HK-2 (cell line): ENCODE data around the gene TMEM120B.
"Not testable (repeated sequence)": the region's sequence is repeated elsewhere in the genome, so short reads cannot be mapped to it uniquely, and the experiment has no call there.

Experiments used
- DNase-seq: peaks from one replicate; pipeline ENCODE4 v3.0.0-alpha.2; 2018; ENCODE audit not compliant: unreplicated experiment

The TMEM120B gene

GRCh38 chr12:121712461-121713256 is at the start of gene TMEM120B:
Gene TMEM120B, plus strand, starts transcription at chr12:121712752. Its CDS starts 144 bp downstream, at chr12:121712896.
- DNase-seq, result peak; percentile 84

GRCh38 chr12:121663610-121663929 is 49.0 kb upstream of the TMEM120B start:
- DNase-seq, result no peak

- DNase-seq, result not testable (repeated sequence)
Measured at GRCh38 chr12:121666829-121667228, 45.7 kb upstream of the TMEM120B start.

DNA sequence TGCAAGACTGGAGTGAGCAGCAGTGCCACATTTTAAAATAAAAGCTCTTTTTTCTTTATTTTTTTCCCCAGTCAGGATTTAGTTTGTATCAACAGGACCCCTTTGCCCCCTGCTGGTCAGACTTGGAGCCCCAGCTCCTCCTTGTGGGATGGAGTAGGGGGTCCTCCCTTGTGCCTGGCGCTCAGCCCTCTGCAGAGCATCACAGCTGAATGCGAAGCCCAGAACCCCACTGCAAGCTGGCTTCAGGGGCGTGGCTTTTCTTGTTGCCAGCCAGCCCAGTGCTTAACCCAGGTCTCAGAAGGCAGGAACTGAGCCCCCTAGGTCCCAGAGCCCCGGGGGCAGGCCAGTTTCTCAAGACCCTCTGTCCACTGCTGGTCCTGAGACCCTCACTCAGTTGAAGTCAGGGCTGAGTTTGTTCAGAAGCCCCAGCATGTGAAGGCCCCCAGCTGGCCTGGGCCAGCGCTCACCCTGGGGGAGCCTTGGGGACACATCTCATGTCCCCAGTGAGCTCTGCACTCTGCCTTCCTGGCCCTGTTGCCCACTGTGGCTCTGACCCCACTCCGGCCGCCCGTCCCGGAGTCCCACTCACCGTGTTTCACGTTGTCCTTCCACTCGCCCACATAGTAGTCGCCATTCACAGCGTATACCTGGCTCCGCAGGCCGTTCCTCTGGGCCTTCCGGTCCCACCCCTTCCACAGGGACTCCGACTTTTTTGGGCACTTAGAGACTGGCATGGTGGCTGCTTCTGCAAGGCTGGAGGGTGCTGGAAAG is 43.6 kb upstream of the TMEM120B start:
- peak; percentile 20 for DNase-seq

DNA sequence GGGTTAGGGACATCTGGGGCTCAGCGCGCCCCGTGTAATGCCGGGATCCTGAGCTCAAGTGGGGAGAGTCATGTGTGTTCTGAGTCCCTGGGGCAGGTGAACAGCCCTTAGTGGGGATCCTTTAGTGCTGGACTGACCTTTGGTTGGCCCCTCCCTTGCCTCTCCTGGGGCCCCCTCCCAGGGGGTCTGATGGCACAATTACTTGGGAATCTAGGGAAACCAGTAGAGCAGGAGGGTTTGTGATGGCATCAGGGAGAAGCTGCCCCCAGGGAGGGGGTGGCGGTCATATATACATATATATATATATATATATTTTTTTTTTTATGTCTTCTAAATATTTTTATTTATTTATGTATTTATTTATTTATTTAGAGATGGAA is 43.0 kb upstream of the TMEM120B start, which contains the start of gene MORN3:
MORN3 (minus strand) TSS at position 134 of the 380 bp plus-strand sequence. CDS start 171 bp downstream, outside the sequence.
- DNase-seq, result no peak

DNA sequence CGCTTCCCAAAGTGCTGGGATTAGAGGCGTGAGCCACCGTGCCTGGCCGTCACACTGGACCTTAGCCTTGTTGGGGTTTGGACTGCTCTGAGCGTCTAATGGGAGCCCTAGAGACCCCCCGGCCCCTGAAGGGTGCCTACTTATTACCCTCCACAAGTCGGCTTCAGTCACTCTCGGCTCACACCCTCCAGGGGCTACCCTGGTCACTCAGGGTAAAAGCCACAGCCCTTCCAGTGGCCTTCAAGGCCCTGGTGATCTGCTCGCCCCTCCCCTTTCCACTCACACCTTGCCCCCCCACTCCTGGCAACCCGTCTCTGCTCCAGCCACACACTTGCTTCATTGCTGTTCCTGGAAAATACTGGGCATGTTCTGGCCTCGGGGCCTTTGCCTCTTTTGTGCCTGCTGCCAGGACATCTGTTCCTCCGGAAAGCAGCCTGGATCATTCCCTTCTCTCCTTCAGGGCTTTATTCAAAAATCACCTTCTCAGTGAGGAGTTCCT is 39.5 kb upstream of the TMEM120B start:
- DNase-seq, result no peak

DNA sequence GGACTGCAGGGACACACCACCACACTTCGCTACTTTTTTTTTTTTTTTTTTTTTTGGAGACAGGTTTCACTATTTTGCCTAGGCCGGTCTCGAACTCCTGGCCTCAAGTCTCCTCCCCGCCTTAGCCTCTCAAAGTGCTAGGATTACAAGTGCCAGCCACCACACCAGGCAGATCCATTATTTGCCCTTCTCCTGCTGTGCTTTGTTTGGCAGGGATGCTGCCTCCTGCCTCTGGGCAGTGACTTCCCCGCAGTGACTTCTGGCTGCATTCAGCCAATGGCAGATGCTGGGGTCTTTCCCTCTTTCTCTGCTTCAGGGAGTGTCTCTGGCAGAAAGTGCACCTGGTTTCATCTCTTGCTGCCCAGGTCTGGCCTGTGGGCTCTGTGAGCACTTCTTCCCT is 36.4 kb upstream of the TMEM120B start:
- DNase-seq, result no peak

GRCh38 chr12:121678305-121678704 is 34.2 kb upstream of the TMEM120B start:
- DNase-seq, result no peak

DNA sequence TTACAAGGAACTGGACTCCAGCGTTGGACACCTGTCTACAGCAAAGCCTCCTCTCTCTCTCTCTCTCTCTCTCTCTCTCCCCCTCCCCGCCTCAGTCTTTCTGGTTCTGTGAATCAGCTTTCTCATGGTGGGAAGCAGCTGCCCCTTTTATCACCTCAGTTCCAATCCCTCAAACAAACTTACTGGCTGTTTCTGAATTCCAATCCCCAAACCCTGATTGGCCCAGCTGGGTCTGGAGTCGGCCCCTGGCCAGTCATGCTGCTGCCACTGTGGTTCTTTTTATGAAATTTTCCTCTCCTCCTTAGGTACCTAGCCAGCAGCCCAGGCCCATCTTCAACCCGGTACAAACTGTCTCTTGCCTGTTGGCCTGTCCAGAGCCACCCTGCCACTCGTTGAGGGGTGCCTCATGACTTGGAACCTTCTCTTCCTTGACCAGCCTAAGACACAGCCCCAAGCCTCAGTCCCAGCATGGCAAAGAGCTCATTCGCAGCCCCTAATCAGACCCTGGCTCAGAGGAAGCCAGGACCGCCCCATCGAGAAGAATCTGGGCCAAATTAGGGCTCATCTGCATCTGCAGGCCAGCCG is 33.7 kb upstream of the TMEM120B start:
- DNase-seq, result no peak

- DNase-seq, result not testable (repeated sequence)
Measured at GRCh38 chr12:121679661-121680197, 32.8 kb upstream of the TMEM120B start.

- no peak for DNase-seq
Measured at GRCh38 chr12:121688966-121689365, 23.6 kb upstream of the TMEM120B start.

GRCh38 chr12:121689430-121689829 is 23.1 kb upstream of the TMEM120B start:
- DNase-seq, result no peak

DNA sequence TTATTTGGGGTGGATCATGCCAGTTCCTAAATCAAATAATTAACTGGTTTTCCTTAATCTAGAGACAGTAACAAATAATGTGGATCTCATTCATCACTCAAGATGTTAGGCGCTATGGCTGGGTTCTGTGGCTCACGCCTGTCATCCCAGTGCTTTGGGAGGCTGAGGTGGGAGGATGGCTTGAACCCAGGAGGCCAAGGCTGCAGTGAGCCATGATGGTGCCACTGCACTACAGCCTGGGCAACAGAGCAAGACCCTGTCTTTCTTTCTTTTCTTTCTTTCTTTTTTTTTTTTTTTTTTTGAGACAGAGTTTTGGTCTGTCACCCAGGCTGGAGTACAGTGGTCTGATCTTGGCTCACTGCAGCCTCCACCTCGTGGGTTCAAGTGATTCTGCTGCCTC is 19.8 kb upstream of the TMEM120B start:
- DNase-seq, result not testable (repeated sequence)

- DNase-seq, result no peak
Measured at GRCh38 chr12:121693155-121693687, 19.3 kb upstream of the TMEM120B start.

DNA sequence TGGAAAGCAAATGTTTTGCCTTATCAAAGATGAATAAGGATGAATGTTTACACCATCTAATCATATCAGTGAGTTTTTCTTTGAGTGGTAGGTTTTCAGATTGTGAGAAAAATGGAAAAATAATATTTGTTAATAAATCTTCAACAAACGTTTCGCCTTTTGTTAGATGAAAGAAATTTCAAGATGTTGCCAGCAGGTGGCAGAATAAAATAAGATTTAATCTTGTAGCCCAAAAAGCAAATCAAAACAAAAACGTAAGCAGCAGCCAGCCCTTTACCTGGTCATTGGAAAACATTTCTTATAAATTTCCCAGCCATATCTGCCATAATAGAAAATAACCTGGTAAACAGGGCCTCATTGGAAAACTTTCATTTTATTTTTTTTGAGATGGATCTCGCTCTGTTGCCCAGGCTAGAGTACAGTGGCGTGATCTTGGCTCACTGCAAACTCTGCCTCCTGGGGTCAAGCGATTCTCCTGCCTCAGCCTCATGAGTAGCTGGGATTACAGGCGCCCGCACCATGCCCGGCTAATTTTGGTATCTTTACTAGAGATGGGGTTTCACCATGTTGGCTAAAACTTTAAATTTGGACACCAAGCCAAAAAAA is 15.4 kb upstream of the TMEM120B start:
- DNase-seq, result no peak

- not testable (repeated sequence) for DNase-seq
Measured at GRCh38 chr12:121697861-121698260, 14.7 kb upstream of the TMEM120B start.

DNA sequence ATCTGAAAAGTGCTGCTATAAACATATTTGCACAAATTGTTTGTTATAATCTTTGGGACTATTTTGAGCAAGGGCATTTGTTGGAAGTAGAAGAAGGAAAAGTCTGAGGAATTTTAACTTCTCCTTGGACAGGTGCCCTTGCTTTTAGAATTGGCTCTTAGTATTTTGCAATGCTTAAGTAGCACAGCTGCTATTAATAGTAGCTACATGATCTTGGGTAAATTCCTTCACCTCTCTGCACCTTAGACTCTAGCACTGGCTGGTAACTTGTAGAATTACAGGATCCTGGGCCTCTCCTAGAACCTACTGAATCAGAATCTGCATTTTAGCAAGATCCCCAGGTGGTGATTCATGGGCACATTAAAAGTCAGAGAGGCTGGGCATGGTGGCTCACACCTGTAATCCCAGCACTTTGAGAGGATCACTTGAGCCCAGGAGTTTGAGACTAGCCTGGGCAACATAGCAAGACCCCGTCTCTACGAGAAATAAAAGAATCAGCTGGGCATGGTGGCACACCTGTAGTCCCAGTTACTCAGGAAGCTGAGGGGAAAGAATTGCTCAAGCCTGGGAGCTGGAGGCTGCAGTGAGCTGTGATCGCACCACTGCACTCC is 10.8 kb upstream of the TMEM120B start:
- no peak for DNase-seq

- DNase-seq, result no peak
Measured at GRCh38 chr12:121702944-121703343, 9.6 kb upstream of the TMEM120B start.

DNA sequence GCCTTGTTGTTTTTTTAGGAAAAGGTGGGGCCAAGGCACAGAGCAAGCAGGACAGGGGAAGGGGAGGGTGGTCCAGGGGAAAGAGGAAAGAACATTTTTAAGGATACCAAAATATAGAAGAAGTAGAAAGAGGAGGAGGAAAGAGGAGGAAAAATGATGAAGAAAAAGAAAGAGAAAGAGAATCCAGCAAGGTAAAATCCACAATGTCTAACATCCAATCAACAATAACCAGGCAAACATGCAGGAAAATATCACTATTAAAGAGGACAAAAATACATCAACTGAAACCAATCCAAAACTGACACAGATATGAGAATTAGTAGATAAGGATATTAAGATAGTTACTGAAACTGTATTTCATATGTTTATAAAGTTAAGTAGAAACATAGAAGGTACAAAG is 7.0 kb upstream of the TMEM120B start:
- no peak for DNase-seq

DNA sequence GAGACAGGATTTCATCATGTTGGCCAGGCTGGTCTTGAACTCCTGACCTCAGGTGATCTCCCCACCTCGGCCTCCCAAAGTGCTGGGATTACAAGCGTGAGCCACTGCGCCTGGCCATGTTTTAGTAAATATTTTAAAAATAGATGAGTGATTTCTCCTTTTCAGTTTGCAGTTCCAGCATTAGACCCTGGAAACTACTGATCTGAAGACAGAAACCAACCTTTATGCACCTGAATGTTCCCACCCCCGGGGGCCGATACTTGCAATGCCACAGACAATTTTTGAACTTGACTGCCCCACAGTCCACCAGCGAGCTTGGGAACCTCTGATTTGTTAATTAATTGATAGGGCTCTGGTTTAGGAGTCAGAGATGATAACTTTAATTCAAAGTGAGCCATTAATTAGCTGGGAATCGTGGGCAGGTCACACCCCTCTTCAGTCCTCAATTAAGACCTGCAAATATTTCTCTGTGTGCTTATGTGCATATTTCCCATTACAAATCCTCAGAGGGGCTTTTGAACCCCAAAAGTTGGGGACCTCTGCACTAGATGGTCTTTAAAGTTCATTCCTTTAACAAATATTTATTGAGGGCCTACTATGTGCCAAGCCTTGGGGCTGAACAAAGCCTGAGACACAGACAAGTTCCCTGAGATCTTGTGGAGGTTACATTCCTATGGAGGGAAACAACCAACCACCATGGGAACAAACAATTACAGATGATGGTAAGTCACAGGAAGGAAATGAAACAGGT is 4.1 kb upstream of the TMEM120B start:
- DNase-seq, result no peak
